COLO668 (cell line): ENCODE results near the gene KRTAP29-1.

Experiments
- DNase-seq: peaks from one replicate; lab custom pipeline; 2025; ENCODE audit not compliant: unreplicated experiment; lab: John Stamatoyannopoulos, UW

The KRTAP29-1 gene

GRCh38 chr17:41328207-41328606 lies 25.6 kb upstream of the KRTAP29-1 start:
- no peak for DNase-seq

GRCh38 chr17:41327411-41328120 lies 24.9 kb upstream of the KRTAP29-1 start:
- DNase-seq: no peak

GRCh38 chr17:41326173-41327145 lies 23.8 kb upstream of the KRTAP29-1 start:
- DNase-seq: no peak

DNA sequence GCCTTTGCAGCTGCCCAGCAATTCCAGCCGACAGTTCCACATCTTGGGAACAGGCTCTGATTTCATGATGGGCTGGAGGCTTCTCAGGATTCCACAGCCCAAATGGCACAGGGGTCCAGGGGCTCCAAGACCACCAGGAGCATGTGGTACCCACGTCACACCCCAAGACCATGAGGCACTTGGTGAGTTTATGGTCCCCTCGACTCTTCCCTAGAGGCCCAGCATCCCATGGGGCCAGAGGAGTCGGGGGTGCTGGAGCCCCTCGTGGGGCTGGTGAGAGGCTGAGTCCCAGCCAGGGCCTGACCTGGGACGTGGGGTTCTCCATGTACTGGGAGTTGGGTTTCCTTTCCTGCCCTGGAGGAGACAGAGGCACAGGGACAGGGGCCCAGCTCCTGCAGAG lies 23.0 kb upstream of the KRTAP29-1 start:
- DNase-seq: no peak

GRCh38 chr17:41325126-41325525 lies 22.5 kb upstream of the KRTAP29-1 start:
- DNase-seq: no peak

- DNase-seq: peak; percentile 11
Observed at GRCh38 chr17:41324180-41325075, 21.8 kb upstream of the KRTAP29-1 start.

GRCh38 chr17:41322903-41323895 lies 20.5 kb upstream of the KRTAP29-1 start:
- no peak for DNase-seq

- DNase-seq: no peak
Observed at GRCh38 chr17:41322094-41322902, 19.6 kb upstream of the KRTAP29-1 start.

DNA sequence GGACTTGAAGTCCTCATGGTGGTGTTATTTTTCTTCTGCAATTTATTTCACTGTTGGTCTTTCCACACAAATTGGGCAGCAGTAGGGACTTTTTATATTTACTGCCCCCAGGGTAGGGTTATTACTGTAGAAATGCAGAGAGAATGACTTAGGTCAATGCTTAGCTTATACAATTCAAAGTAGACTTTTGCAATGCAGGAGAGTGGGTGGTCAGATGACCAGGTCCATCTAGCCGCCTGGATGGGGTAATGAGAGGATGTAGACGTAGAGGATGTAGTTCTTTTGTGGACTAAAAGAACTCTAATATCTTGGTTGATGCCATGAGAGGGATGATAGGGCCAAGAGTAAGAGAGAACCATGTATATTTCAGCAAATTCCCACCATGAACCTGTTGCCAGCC lies 15.6 kb upstream of the KRTAP29-1 start:
- no peak for DNase-seq

- no peak for DNase-seq
Observed at GRCh38 chr17:41315814-41316445, 13.3 kb upstream of the KRTAP29-1 start.

DNA sequence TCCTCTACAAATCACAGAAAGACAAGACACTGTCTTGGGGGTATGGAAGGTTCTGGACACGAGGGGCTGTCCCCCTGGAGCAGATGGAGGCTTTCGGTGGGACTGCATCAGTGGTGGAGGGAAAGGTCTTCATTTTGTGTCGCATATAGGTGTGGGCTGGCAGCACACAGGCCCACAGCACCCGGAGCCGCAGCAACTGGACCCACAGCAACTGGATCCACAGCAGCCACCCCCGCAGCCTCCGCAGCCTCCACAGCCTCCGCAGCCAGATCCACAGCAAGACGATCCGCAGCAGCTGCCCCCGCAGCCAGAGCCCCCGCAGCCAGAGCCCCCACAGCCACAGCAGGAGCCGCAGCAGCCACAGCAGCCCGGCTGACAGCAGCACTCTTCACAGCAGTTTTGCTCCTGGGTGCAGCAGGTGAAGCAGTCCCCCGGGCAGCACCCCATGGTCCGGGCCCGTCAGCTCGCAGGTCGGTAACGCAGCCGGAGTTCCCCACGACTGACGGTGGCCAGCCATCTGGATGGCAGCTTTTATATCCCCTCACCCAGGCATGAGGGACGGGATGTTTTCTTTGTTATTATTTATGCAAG lies 12.6 kb upstream of the KRTAP29-1 start, which contains the start of gene KRTAP17-1:
Gene KRTAP17-1 (minus strand): TSS at position 507 of the 591 bp plus-strand sequence. CDS start 60 bp downstream, at position 447.
- peak; percentile 1 for DNase-seq

DNA sequence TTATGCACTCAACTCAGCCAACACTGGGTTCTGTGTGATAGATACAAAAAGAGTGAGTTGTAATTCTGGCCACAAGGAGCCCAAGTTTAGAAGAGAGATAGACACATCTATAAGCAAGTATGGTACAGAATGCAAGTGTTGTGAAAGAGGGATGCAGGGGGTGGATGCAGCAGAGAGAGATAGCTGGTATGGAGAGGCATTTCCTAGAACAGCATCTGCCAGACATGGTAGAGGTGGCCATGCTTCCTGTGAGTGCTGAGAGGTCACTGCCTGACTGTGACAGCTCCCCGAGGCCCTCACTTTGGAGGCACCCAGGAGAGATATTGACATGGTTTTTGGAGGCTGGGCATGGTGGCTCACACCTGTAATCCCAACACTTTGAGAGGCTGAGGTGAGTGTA lies 8.5 kb upstream of the KRTAP29-1 start:
- no peak for DNase-seq

GRCh38 chr17:41308918-41309359 lies 6.3 kb upstream of the KRTAP29-1 start, which contains the start of gene KRTAP16-1:
KRTAP16-1 (minus strand) TSS chr17:41309309; CDS start chr17:41309253, 56 bp downstream.
- DNase-seq: no peak

DNA sequence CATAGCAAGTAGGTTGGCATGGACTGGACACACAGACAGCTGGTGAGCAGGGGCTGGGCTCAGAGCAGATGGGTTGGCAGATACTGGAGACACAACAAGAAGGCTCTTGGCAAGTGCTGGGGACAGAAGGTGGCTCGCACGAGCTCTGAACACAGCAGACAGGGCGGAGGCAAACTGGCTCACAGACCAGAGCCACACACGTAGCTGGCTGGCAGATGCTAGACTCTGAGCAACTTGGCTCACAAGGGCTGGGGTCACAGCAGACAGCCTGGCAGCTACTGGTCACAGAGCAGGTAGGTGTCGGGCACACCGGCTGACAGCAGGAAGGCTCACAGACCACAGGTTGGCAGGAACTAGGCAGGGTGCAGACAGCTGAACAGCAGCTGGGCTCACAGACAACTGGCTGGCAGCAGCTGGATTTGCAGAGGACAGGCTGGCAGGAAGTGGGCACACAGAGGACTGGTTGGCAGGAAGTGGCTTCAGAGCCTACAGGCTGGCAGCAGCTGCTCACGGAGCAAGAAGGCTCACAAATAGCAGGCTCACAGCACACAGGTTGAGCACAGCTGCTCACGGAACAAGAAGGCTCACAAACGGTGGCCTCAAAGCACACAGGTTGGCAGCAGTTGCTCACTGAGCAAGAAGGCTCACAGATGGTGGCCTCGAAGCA lies 5.7 kb upstream of the KRTAP29-1 start:
- DNase-seq: peak; percentile 36

DNA sequence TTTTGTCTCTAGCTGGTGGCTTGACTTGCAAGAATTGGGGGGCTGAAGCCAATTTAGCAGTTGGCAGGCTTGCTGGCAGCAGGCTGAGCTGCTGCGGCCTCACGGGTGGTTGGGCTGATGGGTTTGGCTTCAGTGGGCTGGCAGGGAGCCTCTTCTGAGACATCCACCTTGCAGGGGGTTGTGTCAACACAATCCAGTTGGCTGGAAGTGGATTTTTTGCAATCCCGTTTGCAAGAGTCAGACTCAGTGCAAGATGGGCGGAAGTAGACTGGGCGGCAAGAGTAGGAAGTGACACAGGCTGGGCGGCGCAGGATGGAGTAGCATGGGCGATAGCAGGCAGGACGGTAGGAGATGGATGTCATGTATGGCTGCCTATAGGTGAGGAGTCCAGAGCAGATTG lies 5.0 kb upstream of the KRTAP29-1 start:
- DNase-seq: no peak

DNA sequence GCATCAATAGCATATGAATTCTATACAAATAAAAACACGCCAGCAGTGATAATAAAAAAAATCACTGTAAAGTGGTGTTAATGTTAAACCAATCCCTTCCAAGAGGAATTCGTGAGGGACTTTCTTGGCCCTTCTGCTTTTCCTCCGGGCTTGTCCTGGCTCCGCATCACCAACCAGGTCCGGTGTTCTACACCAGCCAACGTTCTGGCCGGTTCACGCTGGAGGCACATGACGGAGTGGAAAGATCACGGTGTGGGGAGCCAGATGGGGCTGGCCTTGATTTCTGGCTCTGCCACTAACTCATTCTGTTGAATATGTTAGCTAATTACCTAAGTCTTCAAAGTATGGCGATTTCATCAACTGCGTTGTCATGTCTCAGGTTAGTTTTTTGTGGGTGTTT lies 1.4 kb upstream of the KRTAP29-1 start:
- DNase-seq: no peak

DNA sequence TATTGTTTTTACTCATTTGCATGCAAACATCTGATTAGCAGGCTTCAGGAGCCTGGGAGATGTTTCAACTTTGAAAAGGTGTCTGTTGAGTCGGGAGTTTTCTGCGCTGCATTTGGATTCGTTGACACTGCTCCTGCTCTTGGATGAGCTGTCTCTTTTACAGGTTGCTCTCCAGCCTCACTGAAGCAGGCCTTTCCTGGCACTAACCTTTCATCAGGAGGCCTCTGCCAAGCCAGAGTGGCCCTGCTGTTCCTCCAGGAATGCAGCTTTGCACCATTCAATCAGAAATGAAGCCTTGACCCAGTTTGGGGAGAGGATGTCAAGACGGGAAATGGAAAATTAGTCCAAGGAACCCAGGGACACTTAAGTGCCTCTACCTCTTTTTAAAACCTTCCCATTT lies 330 bp upstream of the KRTAP29-1 start:
- DNase-seq: no peak
